Neural cell (in vitro differentiated cells): ENCODE results near the gene ZNRF2.

Experiments used
- CTCF ChIP-seq: fragments of 450-650 bp; IDR thresholded peaks from 2 replicates; pipeline ENCODE4 v1.5.1; 2014; ENCODE audit warnings: antibody characterized with exemption, mild to moderate bottlenecking, moderate library complexity; ENCODE audit not compliant: poor library complexity, severe bottlenecking
- EZH2 ChIP-seq: fragments of 200-600, 300-800 bp; shearing (Covaris generic), sonication (generic); IDR thresholded peaks from 2 replicates; pipeline ENCODE4 v1.6.1; 2014; ENCODE audit warnings: antibody characterized with exemption, low read length, borderline replicate concordance, mild to moderate bottlenecking; ENCODE audit not compliant: insufficient read depth, poor library complexity, severe bottlenecking
- MXI1 ChIP-seq: fragments of 450-650 bp; conservative IDR thresholded peaks from 2 replicates; pipeline ENCODE4 v1.6.1; 2014; ENCODE audit warnings: antibody characterized with exemption, mild to moderate bottlenecking; ENCODE audit not compliant: poor library complexity, severe bottlenecking

DNA sequence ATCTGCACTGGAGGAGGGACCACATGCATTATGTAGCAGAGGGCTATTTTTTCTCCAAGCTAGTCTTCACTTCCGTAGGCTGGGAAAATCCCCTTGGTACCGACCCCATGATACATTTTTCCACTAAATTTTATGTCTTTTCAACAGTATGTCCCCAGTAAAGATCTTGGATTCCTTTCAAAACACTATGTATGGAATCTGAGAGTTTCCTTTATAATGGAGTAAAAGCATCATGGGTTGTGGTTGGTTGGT is 4.8 kb upstream of the ZNRF2 start:
- TF ChIP-seq MXI1: no peak
- TF ChIP-seq CTCF: no peak
- no peak for TF ChIP-seq EZH2
